Ammon's horn (tissue), 1 donor: Measurements from ENCODE around the gene MMP19.
"Not testable (repeated sequence)": the region's sequence is repeated elsewhere in the genome, so short reads cannot be mapped to it uniquely, and the experiment has no call there.

Experiments
- DNase-seq: peaks from one replicate; pipeline ENCODE4 v3.0.0-alpha.2; 2016; ENCODE audit warnings: low spot score

MMP19 gene

GRCh38 chr12:55842681-55843429, at the start of gene MMP19:
MMP19 (minus strand) TSS chr12:55842936; CDS start chr12:55842830, 106 bp downstream.
- no peak for DNase-seq

GRCh38 chr12:55891310-55891709, 48.6 kb upstream of the MMP19 start:
- DNase-seq: no peak

DNA sequence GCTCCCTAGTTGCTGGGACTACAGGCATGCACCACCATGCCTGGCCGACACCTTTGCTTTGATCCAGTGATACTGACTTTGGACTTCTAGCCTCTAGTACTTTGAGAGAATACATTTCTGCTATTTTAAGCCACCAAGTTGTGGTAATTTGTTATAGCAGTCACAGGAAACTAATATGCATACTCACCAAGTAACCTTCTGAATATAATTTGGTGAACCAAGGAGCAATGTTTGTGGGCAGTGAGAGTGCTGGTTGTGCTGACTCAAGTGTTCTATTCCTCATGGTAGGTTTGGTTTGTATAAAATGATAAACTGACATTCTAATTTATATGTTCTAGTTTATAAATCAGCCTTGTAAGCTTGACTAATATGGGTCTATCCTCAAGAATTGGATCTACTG, 42.4 kb upstream of the MMP19 start:
- no peak for DNase-seq

- no peak for DNase-seq
These were observed 35.1 kb upstream of the MMP19 start for GRCh38 chr12:55877824-55878223.

GRCh38 chr12:55875704-55876467, 33.1 kb upstream of the MMP19 start:
- DNase-seq: peak; percentile 32

- peak; percentile 5 for DNase-seq
These were observed 31.7 kb upstream of the MMP19 start for GRCh38 chr12:55874443-55874842.

GRCh38 chr12:55866454-55867004, 23.8 kb upstream of the MMP19 start:
- not testable (repeated sequence) for DNase-seq

GRCh38 chr12:55865327-55865726, 22.6 kb upstream of the MMP19 start:
- DNase-seq: no peak

DNA sequence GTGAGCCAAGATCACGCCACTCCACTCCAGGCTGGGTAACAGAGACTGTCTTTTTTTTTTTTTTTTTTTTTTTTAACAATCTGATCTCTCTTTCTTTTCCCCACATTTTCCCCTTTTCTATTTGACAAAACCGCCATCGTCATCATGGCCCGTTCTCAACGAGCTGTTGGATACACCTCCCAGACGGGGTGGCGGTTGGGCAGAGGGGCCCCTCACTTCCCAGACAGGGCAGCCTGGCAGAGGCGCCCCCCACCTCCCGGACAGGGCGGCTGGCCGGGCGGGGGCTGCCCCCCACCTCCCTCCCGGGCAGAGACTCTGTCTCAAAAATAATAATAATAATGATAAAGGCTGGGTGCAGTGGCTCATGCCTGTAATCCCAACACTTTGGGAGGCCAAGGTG, 20.2 kb upstream of the MMP19 start:
- not testable (repeated sequence) for DNase-seq

GRCh38 chr12:55862286-55862685, 19.6 kb upstream of the MMP19 start:
- DNase-seq: no peak

- DNase-seq: no peak
These were observed 19.1 kb upstream of the MMP19 start for GRCh38 chr12:55861871-55862270.

GRCh38 chr12:55861396-55861795, 18.7 kb upstream of the MMP19 start:
- DNase-seq: no peak

DNA sequence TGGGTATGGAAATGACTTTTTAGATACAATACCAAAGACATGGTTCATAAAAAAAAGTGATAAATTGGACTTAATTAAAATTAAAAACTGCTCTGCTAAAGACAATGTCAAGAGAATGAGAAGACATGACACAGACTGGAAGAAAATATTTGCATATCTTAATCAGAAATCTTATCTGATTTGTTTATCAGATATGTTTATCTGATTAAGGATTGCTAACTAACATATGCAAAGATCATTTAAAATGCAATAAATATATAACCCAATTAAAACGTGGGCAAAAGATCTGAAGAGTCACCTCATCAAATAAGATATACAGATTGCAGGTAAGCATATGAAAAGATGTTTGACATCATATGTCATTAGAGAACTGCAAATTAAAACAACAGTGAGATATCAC, 10.0 kb upstream of the MMP19 start:
- no peak for DNase-seq

DNA sequence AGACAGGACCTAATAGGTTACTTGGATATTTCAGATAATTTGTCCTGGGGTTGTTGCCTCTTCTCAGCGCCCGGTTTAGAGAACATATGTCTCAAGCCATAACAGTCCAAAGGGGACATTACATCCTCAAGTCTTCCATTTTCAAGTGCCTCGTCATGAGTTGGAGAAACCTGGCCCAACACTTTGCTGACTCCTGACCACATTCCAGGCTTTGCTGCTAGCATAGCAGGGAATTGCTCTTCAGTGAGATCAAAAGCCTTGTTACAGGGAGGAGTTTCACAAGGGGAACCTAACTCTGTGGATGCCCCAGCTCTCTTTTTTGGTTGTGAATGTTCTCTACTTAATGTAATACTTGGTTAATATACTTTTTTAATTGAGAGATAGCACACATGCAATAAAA, 8.2 kb upstream of the MMP19 start:
- DNase-seq: no peak

GRCh38 chr12:55850401-55850800, 7.7 kb upstream of the MMP19 start:
- no peak for DNase-seq

DNA sequence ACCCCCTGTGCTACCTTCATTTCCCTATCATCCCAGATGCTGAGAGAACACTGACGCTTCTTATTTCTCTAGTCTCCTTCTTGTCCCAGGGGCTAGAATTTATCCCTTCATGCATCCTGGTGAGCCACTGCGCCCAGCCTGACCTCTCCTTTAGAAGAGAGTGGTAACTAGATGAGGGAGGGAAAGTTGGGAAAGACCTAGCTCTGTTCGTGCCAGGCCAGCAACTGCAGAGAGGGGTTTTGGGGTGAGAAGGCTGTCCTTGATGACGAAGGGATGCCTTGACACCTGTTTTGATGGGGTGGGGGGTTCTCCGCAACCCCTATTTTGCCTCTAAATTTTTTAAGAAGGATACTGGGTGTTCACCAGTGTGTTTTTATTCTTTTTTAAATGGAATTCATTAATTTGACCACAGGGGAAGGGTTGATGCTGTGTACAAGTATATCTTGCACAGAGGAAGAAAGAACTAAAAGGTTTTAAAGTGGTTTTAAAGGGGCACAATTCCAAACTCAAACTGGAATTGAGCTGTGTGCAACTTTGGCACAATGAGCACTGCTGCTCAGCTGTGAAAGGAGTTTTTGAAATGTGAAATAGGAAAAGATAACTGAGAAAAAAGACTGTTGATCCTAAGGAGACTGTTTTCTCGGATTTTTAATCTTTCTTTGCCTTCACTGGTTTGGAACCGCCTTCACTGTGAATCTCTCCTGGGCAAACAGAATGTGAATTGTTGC, 7.0 kb upstream of the MMP19 start:
- no peak for DNase-seq

DNA sequence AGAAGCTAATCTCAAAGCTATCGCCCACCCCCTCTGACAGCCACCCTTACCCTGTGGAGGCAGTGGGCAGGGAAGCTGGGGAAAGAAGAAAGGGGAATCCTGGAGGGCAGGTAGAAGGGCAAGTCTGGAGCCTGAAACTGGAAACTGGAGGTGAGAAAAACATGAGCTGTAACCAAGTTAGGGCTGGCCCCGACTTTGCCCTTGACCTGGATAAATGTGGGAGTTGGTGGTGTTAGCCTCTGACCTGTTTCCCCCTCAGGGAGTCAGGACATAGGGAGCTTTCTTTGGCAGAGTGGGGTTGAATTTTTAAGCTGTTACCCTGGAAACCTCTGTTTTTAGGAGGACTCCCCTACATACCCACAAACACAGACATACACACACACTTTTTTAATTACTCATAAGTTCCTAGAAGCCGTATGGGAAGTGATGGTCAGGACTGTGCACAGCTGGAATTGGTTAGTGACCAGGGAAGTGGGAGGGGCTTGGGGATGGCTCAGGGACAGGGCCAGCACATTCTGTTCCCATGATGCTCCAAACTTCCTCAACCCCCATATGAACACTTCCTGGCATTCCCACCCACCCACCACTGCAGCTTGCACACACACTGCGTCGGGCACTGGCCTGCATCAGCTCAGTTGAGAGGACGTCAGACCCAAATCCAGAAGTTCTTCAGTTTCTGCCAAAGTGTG, 5.0 kb upstream of the MMP19 start:
- DNase-seq: peak; percentile 74

GRCh38 chr12:55847033-55847432, 4.3 kb upstream of the MMP19 start:
- DNase-seq: no peak

GRCh38 chr12:55845785-55846496, 3.2 kb upstream of the MMP19 start:
- DNase-seq: no peak

DNA sequence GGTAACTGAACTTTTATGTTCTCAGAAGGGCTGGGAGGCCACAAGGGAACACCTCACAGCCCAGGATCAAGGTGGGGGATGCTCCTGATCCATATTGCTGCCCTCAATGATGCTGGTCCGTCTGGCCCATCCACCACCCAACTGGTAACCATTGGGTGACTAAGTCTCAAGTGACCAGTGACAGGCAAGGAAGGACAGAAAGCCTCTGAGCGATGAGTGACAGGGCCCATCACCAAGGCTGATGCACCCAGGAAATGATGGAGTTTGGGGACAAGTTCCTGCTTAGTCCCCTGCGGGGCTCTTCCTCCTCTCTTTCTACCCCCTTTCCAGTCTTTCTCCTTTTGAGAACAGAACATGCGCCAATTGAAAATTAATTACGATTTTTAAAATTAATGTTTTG, 2.6 kb upstream of the MMP19 start:
- DNase-seq: no peak

GRCh38 chr12:55844961-55845360, 2.2 kb upstream of the MMP19 start:
- DNase-seq: no peak
